Stimulated activated CD8-positive, alpha-beta memory T cell treated with anti-CD3 and anti-CD28 coated beads, Interleukin-12 subunit alpha, Interleukin-12 subunit beta, amount 100 ng/mL, for 24 hours (primary cell): ENCODE results near the gene DNAJA3.

Source experiments
- DNase-seq: peaks from one replicate; pipeline ENCODE4 v3.0.0-alpha.2; 2020; ENCODE audit errors: extremely low read depth

Gene DNAJA3

DNA sequence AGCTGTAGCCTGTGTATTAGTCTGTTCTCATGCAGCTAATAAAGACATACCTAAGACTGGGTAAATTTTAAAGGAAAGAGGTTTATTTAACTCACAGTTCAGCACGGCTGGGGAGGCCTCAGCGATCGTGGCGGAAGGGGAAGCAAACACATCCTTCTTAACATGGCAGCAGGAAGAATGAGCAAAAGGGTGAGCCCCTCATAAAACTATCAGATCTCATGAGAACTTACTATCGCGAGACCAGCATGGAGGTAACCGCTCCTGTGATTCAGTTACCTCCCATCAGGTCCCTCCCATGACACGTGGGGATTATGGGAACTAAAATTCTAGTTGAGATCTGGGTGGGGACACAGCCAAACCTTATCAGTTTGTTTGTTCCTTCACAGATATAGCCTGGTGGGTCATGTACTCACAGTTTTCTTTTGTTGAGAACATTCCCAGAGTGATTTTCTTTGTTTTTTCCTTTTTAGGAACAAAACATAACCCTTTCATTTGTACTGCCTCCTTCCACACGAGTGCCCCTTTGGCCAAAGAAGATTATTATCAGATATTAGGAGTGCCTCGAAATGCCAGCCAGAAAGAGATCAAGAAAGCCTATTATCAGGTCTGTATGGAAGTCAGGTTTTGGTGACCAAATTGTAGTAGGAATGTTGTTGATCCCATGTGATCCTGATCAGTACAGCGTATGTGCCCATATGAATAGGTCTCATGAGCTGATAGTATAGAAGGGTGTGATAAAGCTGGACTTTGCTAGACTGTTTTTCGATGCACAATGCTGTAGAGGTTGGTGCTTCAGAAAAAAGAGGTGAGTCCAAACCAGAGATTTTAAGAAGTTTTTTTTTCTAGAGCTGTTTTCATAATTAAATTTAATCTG is 8.5 kb downstream of the DNAJA3 start:
- no peak for DNase-seq

DNA sequence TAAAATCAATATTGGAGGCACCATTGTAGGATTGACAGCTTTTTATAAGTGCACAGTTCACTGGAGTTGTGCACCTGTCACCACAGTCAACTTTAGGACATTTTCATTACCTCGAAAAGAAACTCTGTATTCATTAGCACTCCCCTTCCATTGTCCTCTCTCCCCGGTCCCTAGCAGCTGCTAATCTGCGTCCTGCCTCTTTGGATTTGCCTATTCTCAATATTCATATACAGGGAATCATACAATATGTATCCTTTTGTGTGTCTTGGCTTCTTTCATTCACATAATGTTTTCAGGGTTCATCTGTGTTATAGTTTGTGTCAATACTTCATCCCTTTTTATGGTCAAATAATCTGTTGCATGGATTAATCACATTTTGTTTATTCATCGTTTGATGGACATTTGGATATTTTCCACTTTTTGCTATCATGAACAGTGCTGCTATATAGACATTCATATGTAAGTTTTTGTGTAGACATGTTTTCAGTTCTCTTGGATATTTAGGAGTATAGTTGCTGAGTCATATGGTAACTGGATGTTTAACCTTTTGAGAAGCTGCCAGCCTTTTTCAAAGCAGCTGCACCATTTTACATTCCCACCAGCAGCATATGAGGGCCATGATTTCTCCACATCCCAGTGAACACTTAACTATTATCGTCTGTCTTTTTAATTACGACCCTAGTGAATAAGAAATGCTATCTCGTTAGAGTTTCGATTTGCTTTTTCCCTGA is 9.8 kb downstream of the DNAJA3 start:
- no peak for DNase-seq

DNA sequence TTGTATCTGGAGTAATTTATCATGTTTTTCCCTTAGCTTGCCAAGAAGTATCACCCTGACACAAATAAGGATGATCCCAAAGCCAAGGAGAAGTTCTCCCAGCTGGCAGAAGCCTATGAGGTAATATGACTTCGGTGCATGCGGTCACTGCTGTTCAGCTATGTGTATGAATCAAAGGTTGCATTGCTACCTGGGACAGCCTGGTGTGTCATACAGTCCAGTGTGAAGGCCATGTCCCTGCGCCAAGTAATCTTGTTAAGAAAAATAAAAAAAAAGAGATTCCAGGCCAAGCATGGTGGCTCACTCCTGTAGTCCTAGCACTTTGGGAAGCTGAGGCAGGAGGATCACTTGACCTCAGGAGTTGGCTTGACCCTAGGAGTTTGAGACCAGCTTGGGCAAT is 11.7 kb downstream of the DNAJA3 start:
- DNase-seq = no peak

DNA sequence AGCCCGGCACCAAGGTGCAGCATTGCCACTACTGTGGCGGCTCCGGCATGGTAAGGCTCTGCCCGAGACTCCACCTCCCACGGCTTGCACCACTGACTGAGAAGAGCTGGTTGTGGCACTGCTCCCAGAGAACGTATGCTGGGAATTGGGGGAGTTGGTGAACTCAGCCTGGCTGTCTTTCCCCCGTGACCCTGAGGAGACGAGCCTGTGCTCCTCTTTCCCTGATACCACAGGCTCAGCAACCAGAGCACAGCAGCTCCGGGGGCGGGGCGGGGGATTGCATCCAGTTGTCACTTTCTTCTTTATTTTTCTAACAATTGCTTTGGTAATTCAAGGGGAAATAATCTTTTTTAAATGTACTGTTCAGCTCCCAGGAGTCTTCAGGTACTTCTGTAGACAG is 16.7 kb downstream of the DNAJA3 start:
- DNase-seq = no peak

DNA sequence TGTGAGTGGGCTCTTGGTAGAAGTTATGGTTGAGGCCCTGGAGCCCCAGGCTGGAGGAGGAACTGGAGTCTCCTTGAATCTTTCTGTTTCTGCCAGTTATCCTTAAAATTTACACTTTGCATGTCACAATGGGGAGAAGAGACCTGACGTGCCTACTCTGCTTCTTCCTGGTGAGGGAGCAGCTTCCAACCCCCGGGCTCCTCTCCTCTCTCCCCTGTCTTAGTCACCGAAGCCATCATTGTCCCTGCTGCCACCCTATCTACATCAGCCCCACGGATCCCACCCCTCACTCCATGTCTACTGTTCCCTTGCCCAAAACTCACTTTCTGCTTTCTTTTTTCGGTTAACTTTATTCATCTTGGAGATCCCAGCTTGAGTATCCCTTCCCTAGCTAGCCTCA is 17.6 kb downstream of the DNAJA3 start:
- DNase-seq = no peak

DNA sequence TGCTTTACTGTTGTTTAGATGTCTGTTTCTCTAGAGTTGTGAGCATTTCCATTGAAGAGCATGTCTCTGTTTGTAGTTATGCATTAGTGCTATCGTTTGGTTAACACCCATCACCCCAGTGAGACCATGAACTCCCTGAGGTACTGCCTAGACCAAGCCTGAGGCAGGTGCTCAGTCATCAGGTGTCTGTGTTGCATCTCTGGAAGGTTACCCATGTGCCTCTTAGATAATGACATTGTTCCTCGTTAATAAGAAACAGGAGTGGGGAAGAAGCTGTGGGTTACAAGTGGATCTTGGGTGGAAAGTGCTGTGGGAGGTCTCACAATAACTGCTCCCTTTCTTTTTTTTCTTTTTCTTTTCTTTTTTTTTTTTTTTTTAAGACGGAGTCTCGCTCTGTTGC is 18.3 kb downstream of the DNAJA3 start:
- DNase-seq = no peak

DNA sequence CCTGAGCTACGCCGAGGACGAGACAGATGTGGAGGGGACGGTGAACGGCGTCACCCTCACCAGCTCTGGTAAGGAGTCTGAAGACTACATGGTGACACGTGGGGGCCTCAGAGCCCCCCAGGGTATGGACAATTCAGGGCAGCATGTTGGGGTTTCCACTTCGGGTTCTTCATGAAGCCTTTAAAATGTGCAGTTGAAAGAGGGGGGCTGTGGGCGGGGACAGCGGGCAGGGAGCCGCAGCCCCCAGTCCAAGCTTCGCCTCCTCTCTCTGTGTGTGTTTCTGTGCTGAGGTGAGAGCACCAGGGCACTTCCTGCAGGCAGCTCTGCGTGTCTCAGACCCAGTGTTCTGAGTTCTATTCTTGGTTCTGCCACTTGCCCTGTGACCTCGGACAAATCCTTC is 24.8 kb downstream of the DNAJA3 start:
- no peak for DNase-seq

DNA sequence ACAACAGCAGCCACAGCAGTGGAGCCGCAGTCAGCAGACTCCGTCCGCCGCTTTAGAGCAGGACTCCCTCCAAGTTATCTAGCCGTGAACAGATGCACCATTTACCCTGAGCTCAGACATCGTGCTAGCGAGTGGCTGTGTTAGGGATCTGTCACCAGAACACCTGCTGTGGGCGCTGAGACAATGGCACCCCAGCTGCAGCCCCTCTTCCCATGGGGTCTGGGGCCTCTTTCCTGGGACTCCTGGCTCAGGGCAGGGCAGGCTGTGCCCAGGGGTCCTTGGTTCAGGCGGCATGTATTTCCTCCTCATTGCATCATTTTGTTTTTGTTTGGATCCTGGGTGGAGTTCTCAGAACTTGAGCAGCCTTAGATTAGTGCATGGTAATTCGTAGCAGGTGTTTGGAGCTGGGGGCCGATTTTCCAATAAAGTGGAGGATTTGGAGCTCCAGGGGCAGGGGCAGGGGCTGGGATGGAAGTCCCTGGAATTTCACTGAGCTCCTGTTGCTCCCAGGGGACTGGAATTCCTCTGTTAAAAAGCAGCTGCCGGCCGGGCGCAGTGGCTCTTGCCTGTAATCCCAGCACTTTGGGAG is 25.4 kb downstream of the DNAJA3 start:
- DNase-seq = no peak

DNA sequence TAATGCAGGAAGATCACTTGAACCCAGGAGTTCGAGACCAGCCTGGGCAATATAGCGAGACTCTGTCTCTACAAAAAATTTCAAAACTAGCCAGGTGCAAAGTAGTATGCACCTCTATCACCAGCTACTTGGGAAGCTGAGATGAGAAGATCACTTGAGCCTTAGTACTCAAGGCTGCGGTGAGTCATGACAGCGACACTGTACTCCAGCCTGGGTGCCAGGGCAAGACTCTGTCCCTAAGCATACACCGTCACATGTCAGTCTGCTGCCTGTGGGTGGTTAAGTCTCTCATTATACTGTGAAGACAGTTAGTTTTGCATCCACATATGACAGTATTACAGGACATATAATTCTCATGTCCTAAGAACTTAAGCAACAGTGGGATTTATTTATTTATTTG is 27.0 kb downstream of the DNAJA3 start:
- no peak for DNase-seq

DNA sequence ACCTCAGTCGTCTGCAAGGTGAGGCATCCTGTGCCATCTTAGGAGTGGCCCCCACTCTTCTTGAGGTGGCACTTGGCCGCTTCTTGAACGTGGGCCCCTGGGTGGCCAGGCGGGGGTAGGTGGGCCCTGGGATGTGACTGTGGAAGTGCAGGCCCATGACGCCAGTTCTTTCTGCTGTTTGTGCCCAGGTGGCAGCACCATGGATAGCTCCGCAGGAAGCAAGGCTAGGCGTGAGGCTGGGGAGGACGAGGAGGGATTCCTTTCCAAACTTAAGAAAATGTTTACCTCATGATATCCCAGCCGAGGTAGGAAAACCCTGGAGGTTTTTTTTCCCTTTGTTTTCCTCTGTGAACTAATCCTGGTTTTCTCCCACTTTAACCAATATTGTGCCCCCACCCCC is 29.0 kb downstream of the DNAJA3 start:
- DNase-seq = no peak

DNA sequence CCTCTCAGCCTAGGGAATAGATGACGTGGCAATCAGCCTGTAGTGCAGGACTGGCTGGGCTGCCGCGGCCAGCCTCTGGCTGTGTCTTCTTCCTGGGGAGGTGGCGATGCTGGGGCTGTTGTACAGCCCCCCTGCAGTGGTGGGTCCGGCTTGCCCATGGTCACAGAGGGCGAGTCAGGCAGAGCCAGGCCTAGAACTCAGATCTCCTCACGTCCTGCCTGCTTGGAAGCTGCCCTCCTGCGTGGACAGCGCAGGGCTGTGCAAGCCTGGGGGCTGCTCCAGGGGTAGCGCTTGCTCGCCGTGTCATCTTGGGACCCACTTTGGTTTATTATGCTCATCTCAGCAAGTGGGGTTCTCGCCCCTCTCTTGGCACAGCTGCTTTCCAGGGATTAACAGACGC is 29.4 kb downstream of the DNAJA3 start:
- no peak for DNase-seq

DNA sequence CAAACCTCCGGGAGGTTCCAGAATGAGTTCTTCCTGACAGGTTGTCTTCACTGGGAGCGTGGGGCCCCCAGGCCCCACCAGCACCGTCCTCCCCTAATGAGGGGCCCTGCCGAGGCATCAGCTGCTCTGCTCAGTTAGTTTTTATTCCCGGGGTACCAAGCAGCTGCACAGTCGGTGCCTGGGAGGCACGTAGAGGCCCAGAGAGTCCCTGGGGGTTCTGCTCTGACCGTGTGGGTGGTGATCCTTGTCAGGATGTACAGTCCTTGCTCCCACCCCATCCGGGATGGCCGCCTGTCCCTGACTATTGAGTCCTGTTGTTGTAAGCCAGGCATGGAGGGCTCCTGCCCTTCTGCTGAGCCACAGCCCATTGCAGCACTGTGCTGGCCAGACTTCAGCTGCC is 30.3 kb downstream of the DNAJA3 start:
- DNase-seq = no peak

DNA sequence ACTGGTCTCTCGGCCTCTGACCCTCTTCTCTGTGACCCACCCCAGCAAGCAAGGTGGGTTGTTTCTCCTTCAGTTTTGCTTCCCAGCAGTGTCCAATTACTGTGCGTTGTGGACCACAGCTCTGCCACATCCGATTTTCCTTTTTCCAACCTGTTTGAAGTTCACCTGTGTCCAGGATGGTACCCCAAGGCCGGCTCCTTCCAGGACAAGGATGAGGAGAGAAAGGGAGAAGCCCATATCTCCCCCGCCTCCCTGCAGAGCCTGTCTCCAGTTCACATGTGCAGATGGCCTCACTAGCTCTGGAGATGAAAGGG is 35.2 kb downstream of the DNAJA3 start:
- no peak for DNase-seq

DNA sequence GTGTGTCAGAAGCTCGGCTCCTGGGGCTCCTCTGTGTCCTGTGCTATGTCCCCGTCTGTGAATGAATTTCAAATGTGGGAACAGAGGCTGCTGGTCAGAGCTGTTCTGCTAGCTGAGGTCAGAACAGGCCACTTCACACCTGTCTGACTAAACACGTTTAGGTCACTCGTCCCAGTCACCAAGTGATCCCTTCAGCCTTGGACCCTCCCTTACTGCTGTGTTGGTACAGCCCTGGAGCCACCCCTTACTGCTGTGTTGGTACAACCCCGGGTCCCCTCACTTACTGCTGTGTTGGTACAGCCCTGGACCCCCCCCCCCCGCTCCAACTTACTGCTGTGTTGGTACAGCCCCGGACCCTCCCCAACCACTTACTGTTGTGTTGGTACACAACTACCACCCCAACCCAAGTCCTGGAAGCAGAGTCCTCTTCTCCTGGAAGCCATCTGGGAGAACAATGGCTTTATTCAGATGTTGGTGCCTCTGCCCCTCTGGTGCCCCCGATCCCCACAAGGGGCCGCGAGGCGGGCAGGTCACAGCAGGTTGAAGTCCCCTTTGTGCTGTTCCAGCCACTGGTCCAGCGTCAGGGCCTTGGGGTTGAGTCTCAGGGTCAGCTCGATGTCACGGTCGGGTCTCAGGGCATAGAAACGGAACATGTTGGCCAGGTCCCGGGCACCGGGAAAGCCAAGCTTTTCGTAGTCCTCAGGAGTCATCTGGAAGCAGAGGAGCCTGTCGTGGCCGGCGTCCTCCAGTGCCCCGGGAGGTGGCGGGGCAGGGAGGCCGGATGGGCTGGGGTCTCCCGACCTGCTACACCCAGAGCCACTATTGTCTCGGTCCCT is 35.8 kb downstream of the DNAJA3 start:
- DNase-seq = no peak

DNA sequence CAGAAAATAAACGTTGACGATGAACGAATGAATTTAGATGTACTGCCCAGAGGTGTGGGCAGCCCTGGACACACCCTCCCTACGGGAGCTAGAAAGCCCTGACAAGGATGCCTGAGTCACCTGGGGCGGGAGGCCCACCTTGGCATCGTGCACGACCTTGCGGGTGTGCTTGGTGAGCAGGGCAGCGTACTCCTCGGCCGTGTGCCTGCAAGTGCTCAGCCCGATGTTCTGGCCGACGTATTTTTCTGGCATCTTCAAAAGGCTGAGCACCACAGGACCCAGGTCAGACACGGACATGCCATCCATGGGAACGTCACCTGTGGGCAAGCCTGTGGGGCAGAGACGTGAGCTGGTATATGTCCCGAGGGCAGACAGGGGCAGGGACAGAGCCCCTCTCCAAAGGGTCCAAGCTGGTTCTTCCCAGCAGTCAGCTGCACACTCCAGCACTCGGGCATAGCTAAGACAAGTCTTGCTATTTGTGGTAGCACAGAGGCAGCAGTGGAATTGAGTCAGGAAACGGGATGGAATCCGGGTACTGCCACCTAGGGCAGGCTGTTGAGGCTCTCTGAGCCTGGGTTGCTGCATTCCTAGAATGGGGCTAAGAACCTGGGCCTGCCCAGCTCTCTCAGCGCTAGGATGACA is 38.0 kb downstream of the DNAJA3 start:
- no peak for DNase-seq

DNA sequence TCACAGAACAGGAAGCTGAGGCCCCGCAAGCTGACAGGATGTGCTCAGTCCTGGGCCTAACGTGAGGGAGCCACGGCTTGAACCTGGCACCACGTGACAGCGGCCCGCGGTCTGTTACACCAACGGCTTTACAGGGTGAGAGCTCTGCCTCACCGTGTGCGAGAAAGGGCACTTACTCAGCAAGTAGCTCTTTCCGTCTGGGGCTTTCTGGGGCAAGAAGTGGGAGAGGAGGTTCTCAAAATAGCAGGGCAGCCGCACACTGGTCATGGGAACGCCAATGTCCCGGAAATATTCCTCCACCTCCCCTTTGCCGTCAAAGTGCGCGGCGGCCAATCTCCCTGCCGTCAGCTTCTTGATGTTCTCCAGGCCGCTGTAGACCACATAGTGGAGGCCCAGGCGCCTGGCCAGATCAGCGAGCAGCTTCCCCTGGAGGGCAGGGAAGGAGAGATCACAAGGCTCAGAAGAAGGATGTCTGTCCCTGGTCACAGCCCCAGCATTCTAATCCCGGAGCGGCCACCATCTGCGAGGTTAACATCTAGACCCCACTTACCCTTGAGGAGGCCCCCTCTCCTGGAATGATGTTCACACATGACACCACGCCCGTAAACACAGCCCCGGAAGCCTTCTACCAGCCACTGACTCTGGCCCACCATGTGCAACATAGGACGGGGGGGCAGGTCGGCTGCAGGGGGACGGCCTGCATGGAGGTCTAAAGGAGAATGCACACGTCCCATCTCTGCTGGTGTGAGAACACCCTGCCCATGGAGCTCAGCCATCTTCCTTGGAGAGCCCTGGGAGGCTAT is 40.5 kb downstream of the DNAJA3 start:
- no peak for DNase-seq

DNA sequence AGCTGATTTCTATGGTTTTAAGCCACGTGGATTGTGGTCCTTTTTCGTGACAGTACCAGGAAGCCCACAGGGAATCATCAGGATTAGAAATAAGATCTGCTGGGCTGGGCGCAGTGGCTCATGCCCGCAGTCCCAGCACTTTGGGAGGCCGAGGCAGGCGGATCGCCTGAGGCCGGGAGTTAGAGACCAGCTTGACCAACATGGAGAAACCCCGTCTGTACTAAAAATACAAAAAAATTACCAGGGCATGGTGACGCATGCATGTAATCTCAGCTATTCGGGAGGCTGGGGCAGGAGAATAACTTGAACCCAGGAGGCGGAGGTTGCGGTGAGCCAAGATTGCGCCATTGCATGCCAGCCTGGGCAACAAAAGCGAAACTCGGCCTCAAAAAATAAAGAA is 42.2 kb downstream of the DNAJA3 start:
- DNase-seq = no peak

DNA sequence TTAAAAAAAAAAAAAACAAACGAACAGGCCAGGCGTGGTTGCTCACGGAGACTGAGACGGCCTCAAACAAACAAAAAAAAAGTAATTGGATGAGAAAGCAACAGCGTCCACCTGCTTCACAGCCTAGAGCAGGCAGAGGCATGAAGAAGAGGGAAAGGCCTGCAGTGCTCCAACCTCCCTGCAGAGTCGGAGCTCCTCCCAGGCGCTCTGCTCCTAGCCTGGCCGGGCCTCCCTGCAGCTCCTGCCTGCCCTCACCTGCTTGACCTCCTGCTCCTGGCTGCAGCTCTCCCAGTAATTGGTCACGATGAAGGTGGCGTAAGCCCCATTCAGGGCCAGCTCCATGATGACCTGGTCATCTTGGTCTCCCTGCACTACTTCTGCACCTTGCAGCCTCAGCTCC is 43.3 kb downstream of the DNAJA3 start:
- DNase-seq = no peak

DNA sequence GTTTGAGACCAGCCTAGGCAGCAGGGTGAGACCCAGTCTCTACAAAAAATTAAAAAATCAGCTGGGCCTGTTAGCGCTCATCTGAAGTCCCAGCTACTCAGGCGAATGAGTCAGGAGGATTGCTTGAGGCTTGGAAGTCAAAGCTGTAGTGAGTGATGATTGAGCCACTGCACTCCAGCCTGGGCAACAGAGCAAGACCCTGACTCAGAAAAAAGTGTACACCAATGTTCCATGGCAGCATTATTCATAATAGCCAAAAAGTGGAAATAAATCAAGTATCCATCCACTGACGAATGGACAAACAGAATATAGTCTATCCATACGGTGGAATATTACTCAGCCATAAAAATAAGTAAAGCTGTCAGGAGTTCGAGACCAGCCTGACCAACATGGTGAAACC is 46.2 kb downstream of the DNAJA3 start:
- DNase-seq = no peak

DNA sequence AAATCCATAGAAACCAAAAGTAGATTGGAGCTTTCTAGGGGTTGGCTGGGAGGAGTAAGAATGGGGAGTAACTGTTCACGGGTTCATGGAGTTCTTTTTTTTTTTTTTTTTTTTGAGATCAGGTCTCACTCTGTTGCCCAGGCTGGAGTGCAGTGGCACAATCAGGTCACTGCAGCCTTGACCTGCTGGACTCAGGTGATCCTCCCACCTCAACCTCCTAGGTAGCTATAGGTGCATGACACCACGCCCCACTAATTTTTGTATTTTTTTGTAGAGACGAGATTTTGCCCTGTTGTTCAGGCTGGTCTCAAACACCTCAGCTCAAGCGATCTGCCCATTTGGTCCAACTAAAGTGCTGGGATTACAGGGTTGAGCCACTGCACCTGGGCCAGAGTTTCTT is 47.2 kb downstream of the DNAJA3 start:
- DNase-seq = no peak
